GM12872 (cell line): ENCODE measurements around the gene PRKAA2.
A peak's percentile ranks its signal among the peaks of the same experiment; 100 is the strongest.

Experiments
- TF ChIP-seq, protein P1 (sequence below): IDR thresholded peaks from 3 replicates; pipeline ENCODE4 v1.5.1; 2011; ENCODE audit warnings: low read depth, mild to moderate bottlenecking, low read length, moderate library complexity; ENCODE audit not compliant: insufficient read depth

Gene PRKAA2

GRCh38 chr1:56709269-56709880, 64.3 kb downstream of the PRKAA2 start:
- TF ChIP-seq, protein P1, sequence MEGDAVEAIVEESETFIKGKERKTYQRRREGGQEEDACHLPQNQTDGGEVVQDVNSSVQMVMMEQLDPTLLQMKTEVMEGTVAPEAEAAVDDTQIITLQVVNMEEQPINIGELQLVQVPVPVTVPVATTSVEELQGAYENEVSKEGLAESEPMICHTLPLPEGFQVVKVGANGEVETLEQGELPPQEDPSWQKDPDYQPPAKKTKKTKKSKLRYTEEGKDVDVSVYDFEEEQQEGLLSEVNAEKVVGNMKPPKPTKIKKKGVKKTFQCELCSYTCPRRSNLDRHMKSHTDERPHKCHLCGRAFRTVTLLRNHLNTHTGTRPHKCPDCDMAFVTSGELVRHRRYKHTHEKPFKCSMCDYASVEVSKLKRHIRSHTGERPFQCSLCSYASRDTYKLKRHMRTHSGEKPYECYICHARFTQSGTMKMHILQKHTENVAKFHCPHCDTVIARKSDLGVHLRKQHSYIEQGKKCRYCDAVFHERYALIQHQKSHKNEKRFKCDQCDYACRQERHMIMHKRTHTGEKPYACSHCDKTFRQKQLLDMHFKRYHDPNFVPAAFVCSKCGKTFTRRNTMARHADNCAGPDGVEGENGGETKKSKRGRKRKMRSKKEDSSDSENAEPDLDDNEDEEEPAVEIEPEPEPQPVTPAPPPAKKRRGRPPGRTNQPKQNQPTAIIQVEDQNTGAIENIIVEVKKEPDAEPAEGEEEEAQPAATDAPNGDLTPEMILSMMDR = peak; percentile 42

DNA sequence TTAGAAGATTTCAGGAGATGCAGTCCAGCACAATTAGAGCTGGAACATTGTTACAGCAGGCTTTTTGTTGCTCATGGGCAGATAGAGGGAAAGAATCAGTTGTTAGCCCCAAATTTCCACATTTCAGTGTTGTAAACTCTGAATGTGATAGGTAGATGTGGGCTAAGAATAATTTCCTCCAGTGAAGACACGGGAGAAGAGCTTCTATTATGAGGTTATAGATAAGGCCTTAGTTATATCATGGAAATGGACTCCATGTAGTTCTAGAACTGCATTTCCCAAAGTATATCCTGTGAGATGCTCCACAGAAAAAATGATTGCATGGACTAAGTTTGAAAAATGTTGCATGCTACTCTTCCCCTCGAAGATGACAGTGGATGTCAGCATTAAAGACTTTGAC, 64.9 kb downstream of the PRKAA2 start:
- TF ChIP-seq, protein P1 = no peak

DNA sequence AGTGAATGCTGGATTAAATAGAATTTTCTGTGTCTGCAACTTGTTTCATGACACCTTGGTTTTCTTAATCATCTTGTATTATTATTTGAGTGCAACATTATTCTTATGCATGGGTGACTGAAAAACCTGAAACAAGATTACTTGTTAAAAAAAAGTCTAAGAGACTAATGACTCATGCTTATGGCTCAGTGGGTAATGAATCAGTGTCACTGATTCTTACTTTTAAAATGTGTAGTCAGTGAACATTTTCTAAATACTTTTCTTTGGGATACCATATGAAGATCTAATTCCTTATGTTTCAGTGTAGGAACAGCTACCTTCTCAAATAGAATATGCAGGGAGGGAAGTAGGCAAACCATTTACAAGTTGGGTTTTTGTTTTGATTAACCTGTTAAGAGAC, 65.5 kb downstream of the PRKAA2 start:
- TF ChIP-seq, protein P1 = no peak

DNA sequence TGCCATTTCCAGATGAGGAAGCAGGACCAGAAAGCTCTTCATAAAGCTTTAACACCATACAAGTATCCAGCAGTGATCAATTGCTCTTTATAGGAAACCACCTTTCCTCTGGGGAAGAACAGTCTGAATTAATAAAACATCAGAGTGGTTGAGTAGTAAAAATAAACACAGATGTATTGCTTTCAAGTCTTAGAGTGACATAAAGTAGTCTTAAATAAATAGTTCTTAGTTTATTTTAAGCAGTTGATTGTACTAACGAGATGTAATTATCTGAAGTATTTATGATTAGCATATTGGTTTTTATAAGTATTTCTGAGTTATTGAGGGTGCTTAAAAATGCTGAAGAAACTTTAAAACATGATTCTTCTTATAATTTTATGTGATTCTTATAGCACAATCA, 67.0 kb downstream of the PRKAA2 start:
- TF ChIP-seq, protein P1 = no peak

GRCh38 chr1:56713112-56713511, 68.0 kb downstream of the PRKAA2 start:
- TF ChIP-seq, protein P1 = no peak

DNA sequence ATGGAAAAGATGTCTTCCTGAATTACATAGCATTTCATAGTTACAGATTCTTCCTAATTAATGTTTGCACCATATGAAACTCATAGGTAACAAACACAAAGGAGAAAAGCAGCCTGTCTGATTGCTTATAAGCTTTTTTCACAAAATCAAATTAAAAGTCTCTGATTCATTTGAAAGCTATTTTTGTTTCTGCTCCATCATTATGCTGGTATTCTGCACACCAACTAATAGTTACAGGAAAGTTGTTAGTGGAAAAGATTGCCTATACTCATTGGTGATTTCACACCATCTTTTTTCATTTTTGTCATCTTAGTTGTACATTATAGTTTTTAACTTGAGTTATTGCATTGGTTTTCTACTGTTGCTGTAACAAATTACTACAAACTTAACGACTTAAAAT, 70.0 kb downstream of the PRKAA2 start:
- TF ChIP-seq, protein P1 = no peak

DNA sequence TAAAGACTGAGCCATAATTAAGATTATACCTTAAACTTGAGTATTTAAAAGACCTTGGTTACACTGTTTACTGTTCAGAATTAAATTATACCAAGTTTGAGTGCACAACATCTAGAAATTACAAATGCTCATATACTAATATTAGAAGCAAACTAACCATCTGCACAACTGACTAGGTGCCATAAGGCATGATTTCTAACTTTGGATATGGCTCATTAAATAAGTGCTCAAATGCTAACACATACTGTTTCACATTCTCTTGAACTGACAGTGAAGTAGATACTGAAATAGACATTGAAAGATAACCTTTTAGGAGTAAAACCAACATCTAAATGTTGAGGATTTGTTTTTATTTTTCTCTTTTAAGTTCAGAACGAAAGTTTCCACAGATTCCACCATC, 74.1 kb downstream of the PRKAA2 start:
- TF ChIP-seq, protein P1 = no peak
